Adrenal gland (tissue), 19 donors: ENCODE measurements around the gene FIGNL2. TPM values are rescaled to one million over a fixed set of nuclear protein-coding genes. Genes with fewer than 3 reads are reported as not detected.
A peak's percentile ranks its signal among the peaks of the same experiment; 100 is the strongest.

Experiments used
- DNase-seq, 7 donors: peaks; one replicate each; pipeline ENCODE4 v3.0.0-alpha.2; 2019 to 2020
- H3K27ac ChIP-seq, 5 donors: fragments of 200-600 bp; sonication (generic) in 4 of 5; 1 replicate in 3 of 5; 2 replicates in 2 of 5; pipeline versions ENCODE4 v1.5.1 to v1.8.0; 2016 to 2020; ENCODE audit warnings: mild to moderate bottlenecking in 1 of 5
- H3K27me3 ChIP-seq: fragments of 200-600 bp; 2 replicates; pipeline ENCODE4 v1.8.0; 2021
- H3K36me3 ChIP-seq, 2 donors: fragments of 200-600 bp; replicated peaks in 1 of 2; 1 replicate in 1 of 2; 2 replicates in 1 of 2; pipeline versions ENCODE4 v1.5.1 to v1.8.0; 2018 to 2022
- H3K4me1 ChIP-seq, 2 donors: fragments of 200-600 bp; replicated peaks in 1 of 2; 1 replicate in 1 of 2; 2 replicates in 1 of 2; pipeline versions ENCODE4 v1.5.1 to v1.8.0; 2018 to 2021
- H3K4me3 ChIP-seq, 4 donors: fragments of 200-600 bp; sonication (generic) in 3 of 4; one replicate each; pipeline ENCODE4 v1.5.1; 2016 to 2018
- H3K9me3 ChIP-seq, 3 donors: fragments of 200-600 bp; sonication (generic) in 1 of 3; replicated peaks in 1 of 3; 1 replicate in 2 of 3; 2 replicates in 1 of 3; pipeline versions ENCODE4 v1.5.1 to v1.8.0; 2016 to 2021
- POLR2A ChIP-seq, 2 donors: fragments of 450-650 bp; IDR thresholded peaks; one replicate each; pipeline ENCODE4 v1.6.1; 2017; ENCODE audit warnings: antibody characterized with exemption in 2 of 2, mild to moderate bottlenecking in 2 of 2, moderate library complexity in 1 of 2
- whole genome bisulfite sequencing, 4 donors: extraction: QIAGEN DNeasy Blood & Tissue Kit in 2 of 4; methylation state at CpG; one replicate each; pipeline versions ENCODE4 v1.1.5 to v1.1.7; 2013 to 2017; 5-methylcytosine and 5-hydroxymethylcytosine counted together
- intact Hi-C, 2 donors: fragments of 100-400 bp; cut with DNase I; formaldehyde crosslinking; loops; one replicate each; pipeline versions ENCODE4 v1.14.1 to v1.15.0; 2022 to 2023
- long read RNA-seq, 10 donors: library from polyadenylated mRNA in 3 of 10; unstranded in 2 of 10; stranded (forward) in 1 of 10; transcript quantifications; one replicate each; pipeline ENCODE4 v2.0.0 and lab custom pipeline, GENCODE V29; 2021 to 2026
- polyA plus RNA-seq, 3 donors: library from polyadenylated mRNA; stranded (reverse); fragments of 200-250 nt in 2 of 3; fragments of 350-450 nt in 1 of 3; fragmentation: Illumina TruSeq in 1 of 3; extraction: RNeasy Lipid Tissue Mini Kit (QIAGEN cat#74804) in 1 of 3; gene quantifications; one replicate each; pipeline ENCODE4 v1.2.3, GENCODE V29; 2013 to 2014
- total RNA-seq, 9 donors: library from RNA; depleted of rRNA in 4 of 9; stranded (reverse); fragments of >200 nt in 4 of 9; fragments of 120-200 nt in 1 of 9; fragmentation: NEBNext Ultra II Directional in 1 of 9; extraction: Animal tissue kit (Norgen Biotek cat#: 25700) in 1 of 9; gene quantifications; one replicate each; pipeline versions ENCODE4 v1.1.0 to v1.2.4, GENCODE V29; 2013 to 2023
- TF ChIP-seq, protein P1 (sequence below), 6 experiments: fragments of 450-650 bp in 4 of 6; fragments of 200-600 bp in 2 of 6; sonication (generic) in 1 of 6; IDR thresholded peaks; 1 replicate in 5 of 6; 2 replicates in 1 of 6; pipeline versions ENCODE4 v1.5.1 to v1.8.0; 2016 to 2021; ENCODE audit warnings: antibody characterized with exemption in 6 of 6, mild to moderate bottlenecking in 2 of 6, moderate library complexity in 1 of 6
- donor health status: healthy with polysubstance abuse.
- donor health status: Bipolar disorder and iron deficiency.
- donor health status: DM: yes; HTN: yes; CAD: no.
- donor health status: DM: no; HTN: no; CAD: no.
- donor health status: DM: no; HTN: no; CAD: no.
- donor health status: DM: yes; HTN: yes; CAD: no.

Gene FIGNL2, protein sequence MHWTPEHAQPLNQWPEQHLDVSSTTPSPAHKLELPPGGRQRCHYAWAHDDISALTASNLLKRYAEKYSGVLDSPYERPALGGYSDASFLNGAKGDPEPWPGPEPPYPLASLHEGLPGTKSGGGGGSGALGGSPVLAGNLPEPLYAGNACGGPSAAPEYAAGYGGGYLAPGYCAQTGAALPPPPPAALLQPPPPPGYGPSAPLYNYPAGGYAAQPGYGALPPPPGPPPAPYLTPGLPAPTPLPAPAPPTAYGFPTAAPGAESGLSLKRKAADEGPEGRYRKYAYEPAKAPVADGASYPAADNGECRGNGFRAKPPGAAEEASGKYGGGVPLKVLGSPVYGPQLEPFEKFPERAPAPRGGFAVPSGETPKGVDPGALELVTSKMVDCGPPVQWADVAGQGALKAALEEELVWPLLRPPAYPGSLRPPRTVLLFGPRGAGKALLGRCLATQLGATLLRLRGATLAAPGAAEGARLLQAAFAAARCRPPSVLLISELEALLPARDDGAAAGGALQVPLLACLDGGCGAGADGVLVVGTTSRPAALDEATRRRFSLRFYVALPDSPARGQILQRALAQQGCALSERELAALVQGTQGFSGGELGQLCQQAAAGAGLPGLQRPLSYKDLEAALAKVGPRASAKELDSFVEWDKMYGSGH
- under 1 TPM in 8 of 9 donors, not detected in 1; 0.23 to 0.32 (median 0.27) TPM for total RNA-seq
- under 1 TPM; 0.04 to 0.17 (median 0.16) TPM for polyA plus RNA-seq
- long read RNA-seq, donor 1, result 0 reads
- long read RNA-seq, donor 2, result 0 reads
- long read RNA-seq, donor 3, result 0 reads
- long read RNA-seq, donor 4, result 0 reads
- long read RNA-seq, donor 5, result 0 reads
- long read RNA-seq, donor 6, result 0 reads
- long read RNA-seq, donor 7, result 0 reads
- long read RNA-seq, donor 8, result 0 reads
- long read RNA-seq, donor 9, result 0 reads
- long read RNA-seq, donor 10, result 0 reads

DNA sequence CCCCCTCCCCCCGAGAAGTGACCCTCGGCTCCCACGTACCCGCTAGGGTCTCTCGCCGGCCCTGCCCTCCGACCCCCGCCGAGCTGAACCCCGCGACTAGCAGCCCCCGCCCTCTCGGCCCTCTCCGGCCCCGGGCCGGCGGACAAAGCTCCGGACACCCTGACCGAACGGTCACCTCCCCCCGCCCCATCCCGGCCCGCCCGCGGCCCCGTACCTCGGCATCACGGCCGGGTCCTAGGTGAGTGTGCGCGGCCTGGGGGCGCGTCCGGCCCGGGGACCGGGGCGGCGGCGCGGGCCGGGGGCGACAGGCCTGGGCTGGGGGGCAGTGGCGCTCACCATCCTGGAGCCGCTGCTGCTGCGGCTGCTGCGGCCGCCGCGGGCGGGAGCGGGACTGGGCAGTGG lies at the start of gene FIGNL2:
TSS of gene FIGNL2 (minus strand) at position 393 of the 402 bp plus-strand sequence. CDS start 26,305 bp downstream, outside the sequence.
- intact Hi-C loops, result no loop called here
- Histone ChIP-seq H3K27ac (peak within 1 kb of the TSS in 1 of 5 donors; percentile 25), H3K36me3 (no peaks in the 10 kb centered on the region), H3K4me3 (peak within 1 kb of the TSS in 2 of 4 donors; percentile 0 to 66), H3K4me1 (peaks cover 10 to 11% of the 10 kb centered on the region in 2 donors), H3K27me3 (peaks cover 31% of the 10 kb centered on the region), H3K9me3 (no peaks in the 10 kb centered on the region)
- WGBS, 4 donors, result 1 to 8% (median 2%) methylated on average over 10 to 45 of the region's 51 CpGs; no CpG with 5 or more reads in 1 of the 4 donors
- no peak for DNase-seq
- no peak for TF ChIP-seq POLR2A (IDR thresholded peaks at IDR 0.05)
- TF ChIP-seq, protein P1, sequence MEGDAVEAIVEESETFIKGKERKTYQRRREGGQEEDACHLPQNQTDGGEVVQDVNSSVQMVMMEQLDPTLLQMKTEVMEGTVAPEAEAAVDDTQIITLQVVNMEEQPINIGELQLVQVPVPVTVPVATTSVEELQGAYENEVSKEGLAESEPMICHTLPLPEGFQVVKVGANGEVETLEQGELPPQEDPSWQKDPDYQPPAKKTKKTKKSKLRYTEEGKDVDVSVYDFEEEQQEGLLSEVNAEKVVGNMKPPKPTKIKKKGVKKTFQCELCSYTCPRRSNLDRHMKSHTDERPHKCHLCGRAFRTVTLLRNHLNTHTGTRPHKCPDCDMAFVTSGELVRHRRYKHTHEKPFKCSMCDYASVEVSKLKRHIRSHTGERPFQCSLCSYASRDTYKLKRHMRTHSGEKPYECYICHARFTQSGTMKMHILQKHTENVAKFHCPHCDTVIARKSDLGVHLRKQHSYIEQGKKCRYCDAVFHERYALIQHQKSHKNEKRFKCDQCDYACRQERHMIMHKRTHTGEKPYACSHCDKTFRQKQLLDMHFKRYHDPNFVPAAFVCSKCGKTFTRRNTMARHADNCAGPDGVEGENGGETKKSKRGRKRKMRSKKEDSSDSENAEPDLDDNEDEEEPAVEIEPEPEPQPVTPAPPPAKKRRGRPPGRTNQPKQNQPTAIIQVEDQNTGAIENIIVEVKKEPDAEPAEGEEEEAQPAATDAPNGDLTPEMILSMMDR (IDR thresholded peaks at IDR 0.05), result no peak

DNA sequence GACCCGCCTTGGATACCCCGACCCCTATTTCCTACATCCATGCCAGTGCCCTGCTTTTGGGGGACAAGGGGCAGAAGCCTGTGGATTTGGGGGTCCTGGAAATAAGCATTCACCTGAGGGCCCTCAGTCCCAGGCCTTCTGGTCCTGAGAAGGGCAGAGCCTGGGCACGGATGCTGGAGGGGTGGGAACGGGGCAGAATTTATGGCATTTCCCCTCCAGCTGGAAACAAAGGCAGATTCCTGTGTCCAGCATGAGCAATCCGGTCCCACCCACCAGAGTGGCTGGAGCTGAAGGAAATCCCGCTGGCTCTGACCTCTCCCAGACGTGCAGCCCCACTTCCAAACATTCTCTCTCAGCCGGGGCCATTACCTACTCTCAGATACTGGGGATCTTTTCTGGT lies 48.7 kb upstream of the FIGNL2 start:
- no peaks in the 10 kb centered on the region for H3K27me3 ChIP-seq
- no peak overlapping the region for H3K4me3 ChIP-seq
- DNase-seq, result peak in 2 of 7 donors; percentile 9 to 57
- no peaks in the 10 kb centered on the region for H3K9me3 ChIP-seq
- H3K4me1 ChIP-seq, result no peaks in the 10 kb centered on the region
- peak overlapping the region in 1 of 5 donors; percentile 64 for H3K27ac ChIP-seq
- intact Hi-C loops, result loop anchor here in 1 of 2 donors (10.0 kb wide), 1 partner anchor 88 kb away; no protein-coding TSS in a partner anchor
- TF ChIP-seq, protein P1 (IDR thresholded peaks at IDR 0.05), result no peak
- WGBS, 4 donors, result 58 to 74% (median 69%) methylated on average over 4 to 8 of the region's 8 CpGs
- no peaks in the 10 kb centered on the region for H3K36me3 ChIP-seq

DNA sequence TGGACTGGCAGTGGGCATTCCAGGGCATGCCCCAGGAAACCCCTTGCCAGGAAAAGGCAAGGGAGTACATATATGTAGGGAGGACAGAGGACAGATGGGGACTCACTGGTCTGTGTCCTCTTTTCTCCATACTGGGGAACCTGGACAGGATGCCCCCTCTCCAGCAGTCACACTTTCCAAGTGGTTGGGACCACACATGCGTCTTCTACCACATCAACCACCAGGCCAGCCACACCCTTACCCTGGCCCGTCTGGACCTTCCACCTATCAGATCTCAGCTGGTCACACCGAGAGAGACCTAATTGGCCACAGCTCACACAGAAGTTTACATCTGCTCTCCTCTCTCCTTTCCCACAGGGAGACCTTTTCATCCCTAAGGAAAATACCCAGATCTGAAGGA lies 47.7 kb upstream of the FIGNL2 start:
- TF ChIP-seq POLR2A (IDR thresholded peaks at IDR 0.05), result no peak
- TF ChIP-seq, protein P1 (IDR thresholded peaks at IDR 0.05), result no peak
- H3K36me3 ChIP-seq, result no peaks in the 10 kb centered on the region
- no peaks in the 10 kb centered on the region for H3K27me3 ChIP-seq
- H3K4me1 ChIP-seq, result no peaks in the 10 kb centered on the region
- no peak for DNase-seq
- H3K27ac ChIP-seq, result peak overlapping the region in 1 of 5 donors; percentile 64
- no peak overlapping the region for H3K4me3 ChIP-seq
- intact Hi-C loops, result loop anchor here in 1 of 2 donors (10.0 kb wide), 1 partner anchor 89 kb away; no protein-coding TSS in a partner anchor
- WGBS, 4 donors, result 67 to 80% (median 76%) methylated on average over 3 of the region's 3 CpGs
- H3K9me3 ChIP-seq, result no peaks in the 10 kb centered on the region
